HEK293 (cell line): ENCODE results near the gene LETM1.

Experiments used
- CTCF ChIA-PET: fragments of 350-600 bp; formaldehyde crosslinking; extraction: SDS; loops from one replicate; lab custom pipeline; 2021; ENCODE audit warnings: antibody characterized with exemption; lab: Yijun Ruan, JAX
- POLR2A ChIA-PET: fragments of 300-600 bp; formaldehyde crosslinking; extraction: SDS; loops from one replicate; lab custom pipeline; 2020; ENCODE audit warnings: antibody characterized with exemption, inconsistent platforms; lab: Yijun Ruan, JAX
- H3K27ac ChIP-seq: fragments of 200-500 bp; sonication (Bioruptor generic); 2 replicates; pipeline ENCODE4 v1.5.1; 2014; ENCODE audit warnings: low read depth, low read length, control low read depth, inconsistent platforms; ENCODE audit errors: extremely low read depth
- H3K36me3 ChIP-seq, 2 experiments: fragments of 200-500 bp in 1 of 2; sonication (Bioruptor generic) in 1 of 2; 1 replicate in 1 of 2; 2 replicates in 1 of 2; pipeline ENCODE4 v1.5.1; 2014 to 2017; ENCODE audit warnings: inconsistent platforms in 2 of 2, low read length in 2 of 2; ENCODE audit not compliant: control insufficient read depth in 2 of 2, insufficient read depth in 1 of 2
- H3K4me1 ChIP-seq: fragments of 200-500 bp; sonication (Bioruptor generic); 2 replicates; pipeline ENCODE4 v1.5.1; 2014; ENCODE audit warnings: mild to moderate bottlenecking, low read length, inconsistent platforms; ENCODE audit not compliant: control insufficient read depth, insufficient read depth
- H3K4me3 ChIP-seq: 2 replicates; pipeline ENCODE4 v1.5.1; 2011; ENCODE audit warnings: low read depth, mild to moderate bottlenecking, control low read depth, low read length, moderate library complexity
- H3K9me3 ChIP-seq: fragments of 200-500 bp; sonication (Bioruptor generic); 2 replicates; pipeline ENCODE4 v1.5.1; 2014; ENCODE audit warnings: low read depth, low read length, inconsistent platforms; ENCODE audit not compliant: control insufficient read depth, insufficient read depth
- GLI4 ChIP-seq: fragments of 450-650 bp; formaldehyde crosslinking; IDR thresholded peaks from 2 replicates; pipeline ENCODE4 v1.5.1; 2016; ENCODE audit warnings: missing biosample characterization, missing genetic modification characterization
- HOXA7 ChIP-seq: sonication (generic); formaldehyde crosslinking; IDR thresholded peaks from 2 replicates; pipeline ENCODE4 v1.8.1; 2022; ENCODE audit warnings: missing genetic modification reagents, borderline replicate concordance
- KLF1 ChIP-seq: fragments of 450-650 bp; formaldehyde crosslinking; IDR thresholded peaks from 2 replicates; pipeline ENCODE4 v1.5.1; 2016; ENCODE audit warnings: missing biosample characterization, missing genetic modification characterization
- KLF9 ChIP-seq: fragments of 450-650 bp; formaldehyde crosslinking; IDR thresholded peaks from 2 replicates; pipeline ENCODE4 v1.5.1; 2016; ENCODE audit warnings: missing biosample characterization, missing genetic modification characterization, low read depth
- MEIS1 ChIP-seq: sonication (generic); formaldehyde crosslinking; IDR thresholded peaks from 2 replicates; pipeline ENCODE4 v1.8.1; 2022; ENCODE audit warnings: missing genetic modification reagents, mild to moderate bottlenecking, borderline replicate concordance
- PRDM1 ChIP-seq: fragments of 450-650 bp; formaldehyde crosslinking; IDR thresholded peaks from 2 replicates; pipeline ENCODE4; 2016; ENCODE audit warnings: missing biosample characterization, missing genetic modification characterization
- RBAK ChIP-seq: fragments of 450-650 bp; formaldehyde crosslinking; IDR thresholded peaks from 2 replicates; pipeline ENCODE4 v1.5.1; 2016; ENCODE audit warnings: missing biosample characterization, missing genetic modification characterization
- SALL2 ChIP-seq: fragments of 450-650 bp; formaldehyde crosslinking; IDR thresholded peaks from 2 replicates; pipeline ENCODE4 v1.5.0; 2017; ENCODE audit warnings: missing biosample characterization, mild to moderate bottlenecking, missing genetic modification characterization, borderline replicate concordance
- ZNF19 ChIP-seq: fragments of 450-650 bp; formaldehyde crosslinking; IDR thresholded peaks from 2 replicates; pipeline ENCODE4; 2016; ENCODE audit warnings: missing biosample characterization, missing genetic modification characterization, low read depth
- ZNF202 ChIP-seq: fragments of 450-650 bp; formaldehyde crosslinking; IDR thresholded peaks from 2 replicates; pipeline ENCODE4 v1.5.1; 2016; ENCODE audit warnings: missing biosample characterization, missing genetic modification characterization, borderline replicate concordance
- ZNF239 ChIP-seq: fragments of 450-650 bp; formaldehyde crosslinking; IDR thresholded peaks from 2 replicates; pipeline ENCODE4 v1.5.1; 2016; ENCODE audit warnings: missing biosample characterization, missing genetic modification characterization
- ZNF266 ChIP-seq: fragments of 450-650 bp; formaldehyde crosslinking; IDR thresholded peaks from 2 replicates; pipeline ENCODE4 v1.5.1; 2016; ENCODE audit warnings: missing biosample characterization, missing genetic modification characterization, low read depth
- ZNF324 ChIP-seq: fragments of 450-650 bp; formaldehyde crosslinking; IDR thresholded peaks from 2 replicates; pipeline ENCODE4 v1.5.1; 2016; ENCODE audit warnings: missing biosample characterization, missing genetic modification characterization
- ZNF37A ChIP-seq: fragments of 450-650 bp; IDR thresholded peaks from 2 replicates; pipeline ENCODE4 v1.5.1; 2018; ENCODE audit warnings: missing biosample characterization, missing genetic modification characterization
- ZNF426 ChIP-seq: fragments of 450-650 bp; formaldehyde crosslinking; IDR thresholded peaks from 2 replicates; pipeline ENCODE4 v1.5.1; 2017; ENCODE audit warnings: missing biosample characterization, missing genetic modification characterization, mild to moderate bottlenecking, inconsistent platforms, moderate library complexity
- ZNF510 ChIP-seq: fragments of 450-650 bp; formaldehyde crosslinking; IDR thresholded peaks from 2 replicates; pipeline ENCODE4 v1.5.1; 2018; ENCODE audit warnings: mild to moderate bottlenecking, missing genetic modification characterization, missing biosample characterization; ENCODE audit not compliant: insufficient replicate concordance
- ZNF610 ChIP-seq: fragments of 450-650 bp; formaldehyde crosslinking; IDR thresholded peaks from 2 replicates; pipeline ENCODE4 v1.5.1; 2016; ENCODE audit warnings: missing biosample characterization, missing genetic modification characterization, borderline replicate concordance
- ZNF670 ChIP-seq: fragments of 450-650 bp; formaldehyde crosslinking; IDR thresholded peaks from 2 replicates; pipeline ENCODE4 v1.5.1; 2016; ENCODE audit warnings: missing biosample characterization, missing genetic modification characterization, low read depth
- ZNF776 ChIP-seq: fragments of 450-650 bp; formaldehyde crosslinking; IDR thresholded peaks from 2 replicates; pipeline ENCODE4 v1.5.0; 2017; ENCODE audit warnings: missing biosample characterization, missing genetic modification characterization, borderline replicate concordance
- ZNF837 ChIP-seq: fragments of 450-650 bp; formaldehyde crosslinking; IDR thresholded peaks from 2 replicates; pipeline ENCODE4 v1.5.1; 2016; ENCODE audit warnings: missing biosample characterization, missing genetic modification characterization
- ZSCAN30 ChIP-seq: fragments of 450-650 bp; IDR thresholded peaks from 2 replicates; pipeline ENCODE4 v1.5.1; 2018; ENCODE audit warnings: missing biosample characterization, mild to moderate bottlenecking, missing genetic modification characterization, moderate library complexity
- TF ChIP-seq, protein P1 (sequence below): fragments of 450-650 bp; formaldehyde crosslinking; IDR thresholded peaks from 2 replicates; pipeline ENCODE4 v1.5.1; 2016; ENCODE audit warnings: missing biosample characterization, missing genetic modification characterization
- TF ChIP-seq, protein P2 (sequence below): fragments of 450-650 bp; formaldehyde crosslinking; optimal IDR thresholded peaks from 2 replicates; pipeline ENCODE3; 2016; ENCODE audit warnings: missing biosample characterization, mild to moderate bottlenecking, missing genetic modification characterization
- TF ChIP-seq, protein P3 (sequence below): fragments of 450-650 bp; formaldehyde crosslinking; IDR thresholded peaks from 2 replicates; pipeline ENCODE4 v1.5.0; 2017; ENCODE audit warnings: missing biosample characterization, missing genetic modification characterization, borderline replicate concordance
- TF ChIP-seq, protein P4 (sequence below): fragments of 450-650 bp; formaldehyde crosslinking; IDR thresholded peaks from 2 replicates; pipeline ENCODE4 v1.5.1; 2016; ENCODE audit warnings: missing biosample characterization, missing genetic modification characterization

The LETM1 gene

DNA sequence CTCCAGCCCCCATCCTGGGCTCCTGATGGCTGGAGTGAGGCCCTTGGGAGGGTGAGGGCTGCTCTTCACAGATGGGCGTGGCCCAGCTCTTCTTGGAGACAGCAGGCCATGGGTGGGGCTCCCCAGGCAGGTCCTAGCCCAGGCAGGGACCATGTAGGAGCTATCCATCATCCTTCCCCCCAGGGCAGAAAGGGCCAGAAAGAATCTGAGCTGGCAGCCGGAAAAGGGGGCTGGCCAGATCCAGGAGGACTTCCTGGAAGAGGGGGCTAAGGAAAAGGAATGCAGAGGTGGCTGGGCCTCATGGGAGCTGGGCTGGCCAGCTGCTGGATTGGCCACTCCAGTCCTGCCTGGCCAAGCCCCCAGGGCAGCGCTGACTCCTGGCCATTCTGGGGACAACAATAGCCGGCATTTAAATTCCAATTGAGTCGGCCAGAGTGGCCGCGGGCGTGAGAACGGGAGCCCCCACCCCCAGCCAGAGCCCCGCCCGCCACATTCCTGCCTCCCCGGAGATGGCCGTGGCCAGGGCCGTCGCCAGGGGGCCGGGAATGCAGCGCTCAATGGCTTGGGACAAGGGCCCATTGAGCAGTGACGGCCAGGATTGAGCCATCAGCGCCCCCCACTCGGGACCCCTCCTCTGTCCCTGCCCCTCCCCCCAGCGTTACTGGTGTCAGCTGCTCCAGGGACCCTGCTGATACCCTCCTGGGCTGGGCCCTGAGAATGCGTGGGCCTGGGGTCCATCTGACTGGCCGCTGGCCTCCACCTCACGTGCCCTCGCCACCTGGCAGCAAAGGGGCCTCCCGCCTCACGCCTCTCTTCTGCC lies 77.9 kb downstream of the LETM1 start (continued):
- no peak for TF ChIP-seq SALL2 (tag by site-specific recombination)
- no peak for TF ChIP-seq ZNF837 (tag by site-specific recombination)
- TF ChIP-seq, protein P1, sequence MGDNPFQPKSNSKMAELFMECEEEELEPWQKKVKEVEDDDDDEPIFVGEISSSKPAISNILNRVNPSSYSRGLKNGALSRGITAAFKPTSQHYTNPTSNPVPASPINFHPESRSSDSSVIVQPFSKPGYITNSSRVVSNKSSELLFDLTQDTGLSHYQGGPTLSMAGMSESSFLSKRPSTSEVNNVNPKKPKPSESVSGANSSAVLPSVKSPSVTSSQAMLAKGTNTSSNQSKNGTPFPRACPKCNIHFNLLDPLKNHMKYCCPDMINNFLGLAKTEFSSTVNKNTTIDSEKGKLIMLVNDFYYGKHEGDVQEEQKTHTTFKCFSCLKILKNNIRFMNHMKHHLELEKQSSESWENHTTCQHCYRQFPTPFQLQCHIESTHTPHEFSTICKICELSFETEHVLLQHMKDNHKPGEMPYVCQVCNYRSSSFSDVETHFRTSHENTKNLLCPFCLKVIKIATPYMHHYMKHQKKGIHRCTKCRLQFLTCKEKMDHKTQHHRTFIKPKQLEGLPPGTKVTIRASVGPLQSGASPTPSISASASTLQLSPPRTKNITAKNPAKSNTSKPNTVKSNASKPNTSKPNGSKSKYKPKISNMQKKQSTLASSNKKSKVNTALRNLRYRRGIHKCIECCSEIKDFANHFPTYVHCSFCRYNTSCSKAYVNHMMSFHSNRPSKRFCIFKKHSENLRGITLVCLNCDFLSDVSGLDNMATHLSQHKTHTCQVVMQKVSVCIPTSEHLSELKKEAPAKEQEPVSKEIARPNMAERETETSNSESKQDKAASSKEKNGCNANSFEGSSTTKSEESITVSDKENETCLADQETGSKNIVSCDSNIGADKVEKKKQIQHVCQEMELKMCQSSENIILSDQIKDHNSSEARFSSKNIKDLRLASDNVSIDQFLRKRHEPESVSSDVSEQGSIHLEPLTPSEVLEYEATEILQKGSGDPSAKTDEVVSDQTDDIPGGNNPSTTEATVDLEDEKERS (tag by site-specific recombination): no peak
- TF ChIP-seq RBAK: no peak
- TF ChIP-seq KLF1 (tag by site-specific recombination): peak; percentile 84
- no peak for TF ChIP-seq GLI4 (tag by site-specific recombination)
- TF ChIP-seq ZNF776 (tag by site-specific recombination): no peak
- TF ChIP-seq ZSCAN30: no peak
- TF ChIP-seq ZNF202: no peak
- no peak for TF ChIP-seq HOXA7
- TF ChIP-seq ZNF239: no peak
- TF ChIP-seq PRDM1: no peak
- TF ChIP-seq, protein P2, sequence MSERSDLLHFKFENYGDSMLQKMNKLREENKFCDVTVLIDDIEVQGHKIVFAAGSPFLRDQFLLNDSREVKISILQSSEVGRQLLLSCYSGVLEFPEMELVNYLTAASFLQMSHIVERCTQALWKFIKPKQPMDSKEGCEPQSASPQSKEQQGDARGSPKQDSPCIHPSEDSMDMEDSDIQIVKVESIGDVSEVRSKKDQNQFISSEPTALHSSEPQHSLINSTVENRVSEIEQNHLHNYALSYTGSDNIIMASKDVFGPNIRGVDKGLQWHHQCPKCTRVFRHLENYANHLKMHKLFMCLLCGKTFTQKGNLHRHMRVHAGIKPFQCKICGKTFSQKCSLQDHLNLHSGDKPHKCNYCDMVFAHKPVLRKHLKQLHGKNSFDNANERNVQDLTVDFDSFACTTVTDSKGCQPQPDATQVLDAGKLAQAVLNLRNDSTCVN (tag by site-specific recombination): no peak
- TF ChIP-seq ZNF324 (tag by site-specific recombination): no peak
- TF ChIP-seq, protein P3, sequence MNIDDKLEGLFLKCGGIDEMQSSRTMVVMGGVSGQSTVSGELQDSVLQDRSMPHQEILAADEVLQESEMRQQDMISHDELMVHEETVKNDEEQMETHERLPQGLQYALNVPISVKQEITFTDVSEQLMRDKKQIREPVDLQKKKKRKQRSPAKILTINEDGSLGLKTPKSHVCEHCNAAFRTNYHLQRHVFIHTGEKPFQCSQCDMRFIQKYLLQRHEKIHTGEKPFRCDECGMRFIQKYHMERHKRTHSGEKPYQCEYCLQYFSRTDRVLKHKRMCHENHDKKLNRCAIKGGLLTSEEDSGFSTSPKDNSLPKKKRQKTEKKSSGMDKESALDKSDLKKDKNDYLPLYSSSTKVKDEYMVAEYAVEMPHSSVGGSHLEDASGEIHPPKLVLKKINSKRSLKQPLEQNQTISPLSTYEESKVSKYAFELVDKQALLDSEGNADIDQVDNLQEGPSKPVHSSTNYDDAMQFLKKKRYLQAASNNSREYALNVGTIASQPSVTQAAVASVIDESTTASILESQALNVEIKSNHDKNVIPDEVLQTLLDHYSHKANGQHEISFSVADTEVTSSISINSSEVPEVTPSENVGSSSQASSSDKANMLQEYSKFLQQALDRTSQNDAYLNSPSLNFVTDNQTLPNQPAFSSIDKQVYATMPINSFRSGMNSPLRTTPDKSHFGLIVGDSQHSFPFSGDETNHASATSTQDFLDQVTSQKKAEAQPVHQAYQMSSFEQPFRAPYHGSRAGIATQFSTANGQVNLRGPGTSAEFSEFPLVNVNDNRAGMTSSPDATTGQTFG (tag by site-specific recombination): no peak
- TF ChIP-seq MEIS1 (CRISPR knock-in tag): peak; percentile 57; the same call in 1 of the 2 replicates
- TF ChIP-seq ZNF610 (tag by site-specific recombination): no peak
- no peak for TF ChIP-seq ZNF19 (tag by site-specific recombination)
- peak; percentile 45 for TF ChIP-seq KLF9

DNA sequence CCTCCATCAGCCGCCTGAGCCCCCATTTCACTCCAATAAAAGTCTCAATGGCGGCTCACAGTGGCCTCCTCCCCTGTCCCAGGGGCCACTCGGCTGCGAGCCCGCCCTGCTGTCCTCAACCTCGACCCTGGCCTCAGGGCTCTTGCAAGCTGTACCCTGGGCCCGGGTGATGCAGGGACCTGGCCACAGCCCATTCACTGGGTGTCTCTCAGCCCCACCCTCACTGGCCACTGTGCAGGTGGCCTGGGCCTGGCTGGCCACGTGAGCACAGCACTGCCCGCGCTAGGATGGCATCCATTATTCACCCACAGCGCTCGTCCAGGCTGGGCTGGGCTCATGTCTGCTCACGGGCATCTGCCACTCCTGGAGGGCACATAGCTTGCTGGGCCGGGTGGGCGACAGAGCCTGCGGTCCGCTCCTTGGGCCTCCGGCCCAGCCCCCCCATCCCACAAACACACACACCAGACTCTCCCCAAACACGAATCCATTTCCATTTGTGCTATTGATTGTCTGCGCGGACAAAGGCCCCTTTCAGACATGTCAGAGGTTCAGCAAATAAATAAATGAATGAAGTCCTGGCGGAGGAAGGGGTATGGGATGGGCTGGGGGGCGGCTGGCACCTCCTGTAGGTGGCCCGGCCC lies 79.3 kb downstream of the LETM1 start:
- no peak for TF ChIP-seq ZNF510 (tag by site-specific recombination)
- no peak for TF ChIP-seq ZNF670 (tag by site-specific recombination)
- TF ChIP-seq ZNF37A (tag by site-specific recombination): no peak
- no peak for TF ChIP-seq ZNF266 (tag by site-specific recombination)
- TF ChIP-seq, protein P4, sequence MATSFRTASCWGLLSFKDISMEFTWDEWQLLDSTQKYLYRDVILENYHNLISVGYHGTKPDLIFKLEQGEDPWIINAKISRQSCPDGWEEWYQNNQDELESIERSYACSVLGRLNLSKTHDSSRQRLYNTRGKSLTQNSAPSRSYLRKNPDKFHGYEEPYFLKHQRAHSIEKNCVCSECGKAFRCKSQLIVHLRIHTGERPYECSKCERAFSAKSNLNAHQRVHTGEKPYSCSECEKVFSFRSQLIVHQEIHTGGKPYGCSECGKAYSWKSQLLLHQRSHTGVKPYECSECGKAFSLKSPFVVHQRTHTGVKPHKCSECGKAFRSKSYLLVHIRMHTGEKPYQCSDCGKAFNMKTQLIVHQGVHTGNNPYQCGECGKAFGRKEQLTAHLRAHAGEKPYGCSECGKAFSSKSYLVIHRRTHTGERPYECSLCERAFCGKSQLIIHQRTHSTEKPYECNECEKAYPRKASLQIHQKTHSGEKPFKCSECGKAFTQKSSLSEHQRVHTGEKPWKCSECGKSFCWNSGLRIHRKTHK (tag by site-specific recombination): no peak
- TF ChIP-seq, protein P3 (tag by site-specific recombination): no peak
- no peak for TF ChIP-seq ZNF426 (tag by site-specific recombination)
- Histone ChIP-seq H3K9me3 (no peaks in the 10 kb centered on the region), H3K4me1 (no peaks in the 10 kb centered on the region), H3K27ac (no peak overlapping the region), H3K36me3 (no peaks in the 10 kb centered on the region), H3K4me3 (no peak overlapping the region)
- ChIA-PET POLR2A (interaction anchor here (1.3 to 1.5 kb wide), 2 partner anchors 9 to 17 kb away, joined by 12 to 25 read pairs; partner anchors contain the start of gene FGFR3), CTCF (interaction anchor here (0.8 to 1.5 kb wide), 3 partner anchors 9 to 33 kb away, joined by 4 to 10 read pairs (median 4); no protein-coding TSS in a partner anchor)
